ENCODE data around the gene UMOD.

DNA sequence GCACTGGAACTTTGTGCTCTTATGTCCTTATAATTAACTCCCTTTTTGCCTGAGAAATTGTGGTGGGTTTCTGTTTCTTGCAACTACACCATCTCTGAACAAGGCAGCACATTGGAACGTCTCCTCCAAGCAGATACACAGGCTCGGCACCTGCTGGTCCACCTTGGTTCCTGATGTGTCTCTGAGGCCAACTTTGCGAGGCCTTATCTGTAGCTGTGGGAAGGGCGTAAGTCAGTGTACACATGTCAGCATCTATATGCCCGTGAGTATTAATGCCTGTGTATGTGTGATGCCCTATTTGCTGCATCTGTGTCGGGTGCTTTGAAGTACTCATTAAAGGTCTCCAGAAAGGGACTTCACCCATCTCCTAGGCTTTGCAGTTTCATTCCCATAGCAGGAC is 42.7 kb downstream of the UMOD start:
- TF ChIP-seq, protein P1, sequence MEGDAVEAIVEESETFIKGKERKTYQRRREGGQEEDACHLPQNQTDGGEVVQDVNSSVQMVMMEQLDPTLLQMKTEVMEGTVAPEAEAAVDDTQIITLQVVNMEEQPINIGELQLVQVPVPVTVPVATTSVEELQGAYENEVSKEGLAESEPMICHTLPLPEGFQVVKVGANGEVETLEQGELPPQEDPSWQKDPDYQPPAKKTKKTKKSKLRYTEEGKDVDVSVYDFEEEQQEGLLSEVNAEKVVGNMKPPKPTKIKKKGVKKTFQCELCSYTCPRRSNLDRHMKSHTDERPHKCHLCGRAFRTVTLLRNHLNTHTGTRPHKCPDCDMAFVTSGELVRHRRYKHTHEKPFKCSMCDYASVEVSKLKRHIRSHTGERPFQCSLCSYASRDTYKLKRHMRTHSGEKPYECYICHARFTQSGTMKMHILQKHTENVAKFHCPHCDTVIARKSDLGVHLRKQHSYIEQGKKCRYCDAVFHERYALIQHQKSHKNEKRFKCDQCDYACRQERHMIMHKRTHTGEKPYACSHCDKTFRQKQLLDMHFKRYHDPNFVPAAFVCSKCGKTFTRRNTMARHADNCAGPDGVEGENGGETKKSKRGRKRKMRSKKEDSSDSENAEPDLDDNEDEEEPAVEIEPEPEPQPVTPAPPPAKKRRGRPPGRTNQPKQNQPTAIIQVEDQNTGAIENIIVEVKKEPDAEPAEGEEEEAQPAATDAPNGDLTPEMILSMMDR (IDR thresholded peaks at IDR 0.05) = no peak
- TF ChIP-seq POLR2AphosphoS5 (IDR thresholded peaks at IDR 0.05) (no peak), EP300 (IDR thresholded peaks at IDR 0.05) (no peak)

Data from upper lobe of left lung (tissue), 4 donors.